Measurements from ENCODE around the gene EFHC2. TPM values are rescaled to one million over a fixed set of nuclear protein-coding genes. Genes with fewer than 3 reads are reported as not detected.

Gene EFHC2
- total RNA-seq, 1 experiment from 2014 or later = not detected

DNA sequence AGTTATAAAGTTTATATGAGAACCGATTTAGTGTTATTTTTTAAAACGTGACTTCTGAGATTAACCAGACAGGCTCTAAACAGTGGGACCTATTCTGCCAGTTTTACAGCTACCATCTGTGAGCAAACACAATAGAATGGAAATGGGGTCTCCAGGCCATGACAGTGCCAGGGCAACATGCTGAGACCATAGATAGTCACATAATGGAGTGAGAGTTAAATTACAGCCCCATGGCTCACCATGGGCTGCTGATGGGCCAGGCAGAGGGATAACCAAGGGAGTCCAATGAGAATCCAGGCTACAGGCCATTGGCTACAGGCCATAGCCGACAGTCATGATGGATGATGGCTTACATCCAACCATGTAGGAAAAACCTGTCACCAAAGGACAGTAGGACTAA, 186.7 kb downstream of the EFHC2 start:
- TF ChIP-seq POLR2A (IDR thresholded peaks at IDR 0.05; ENCODE audit: borderline replicate concordance, extremely low read depth, insufficient read depth, insufficient read length) (no peak), EGR1 (IDR thresholded peaks at IDR 0.05; ENCODE audit: low read depth) (no peak)
- TF ChIP-seq, protein P1, sequence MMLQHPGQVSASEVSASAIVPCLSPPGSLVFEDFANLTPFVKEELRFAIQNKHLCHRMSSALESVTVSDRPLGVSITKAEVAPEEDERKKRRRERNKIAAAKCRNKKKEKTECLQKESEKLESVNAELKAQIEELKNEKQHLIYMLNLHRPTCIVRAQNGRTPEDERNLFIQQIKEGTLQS (IDR thresholded peaks at IDR 0.05) = no peak
- Histone ChIP-seq H4K20me1 (ENCODE audit: insufficient read depth) (no peaks in the 10 kb centered on the region), H3K9me3 (ENCODE audit: control insufficient read depth in 1 of 2, insufficient read depth in 1 of 2, low read depth in 1 of 2, low read length in 2 of 2) (no peaks in the 10 kb centered on the region), H2AFZ (ENCODE audit: low read depth, low read length, poor library complexity, severe bottlenecking) (no peak overlapping the region), H3K27me3 (ENCODE audit: insufficient read depth, low read length) (no peaks in the 10 kb centered on the region), H3K27ac (ENCODE audit: low read depth, low read length) (no peak overlapping the region), H3K36me3 (ENCODE audit: control insufficient read depth in 1 of 2, insufficient read depth in 2 of 2, low read length in 2 of 2) (no peaks in the 10 kb centered on the region), H3K79me2 (ENCODE audit: insufficient read depth, low read length) (no peaks in the 10 kb centered on the region), H3K9ac (ENCODE audit: low read length) (no peak overlapping the region), H3K9me2 (ENCODE audit: insufficient read depth) (no peaks in the 10 kb centered on the region), H3K4me1 (ENCODE audit: control insufficient read depth in 1 of 2, insufficient read depth in 2 of 2, low read length in 2 of 2) (no peaks in the 10 kb centered on the region), H3K4me2 (ENCODE audit: low read length) (no peak overlapping the region), H3K4me3 (replicated peaks in 1 of 2; ENCODE audit: low read depth in 1 of 2, low read length in 2 of 2) (no peak overlapping the region)
- CTCF ChIA-PET = no interaction called here
- POLR2A ChIA-PET = no interaction called here
- intact Hi-C loops (cut with micrococcal nuclease) = no loop called here
- no peak for ATAC-seq
- RAD21 ChIA-PET (ENCODE audit: low non-redundant PET in 1 of 2, low total read pairs in 2 of 2, uncharacterized antibody in 2 of 2, unreplicated experiment in 2 of 2) = no interaction called here
- BruUV-seq (replicated peaks) = no TSS peak
- no peak for DNase-seq (ENCODE audit: low read depth, low spot score)

DNA sequence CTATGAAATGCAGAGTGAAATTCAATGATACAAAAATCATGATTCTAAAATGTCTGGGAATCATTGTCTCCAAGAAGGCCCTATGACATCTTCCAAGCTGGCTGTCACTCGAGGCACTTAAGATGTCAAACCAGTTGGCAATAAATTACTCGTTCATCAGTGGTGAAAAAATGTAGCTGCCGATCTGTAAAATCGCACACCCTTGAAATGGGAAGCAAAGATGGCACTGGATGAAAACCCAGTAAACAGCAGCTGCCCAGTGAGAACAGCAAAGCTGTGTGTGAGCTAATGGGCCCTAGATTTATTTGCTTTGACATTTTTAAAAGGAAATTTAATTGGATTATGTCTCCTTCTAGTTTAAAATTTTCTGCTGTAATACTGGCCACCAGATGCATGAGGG, 188.3 kb downstream of the EFHC2 start:
- POLR2A ChIA-PET = no interaction called here

More for the DNA sequence above, 188.3 kb downstream of the EFHC2 start:
- H3K36me3 ChIP-seq (ENCODE audit: control insufficient read depth in 1 of 2, insufficient read depth in 2 of 2, low read length in 2 of 2) = no peaks in the 10 kb centered on the region
- H2AFZ ChIP-seq (ENCODE audit: low read depth, low read length, poor library complexity, severe bottlenecking) = no peak overlapping the region
- H3K27ac ChIP-seq (ENCODE audit: low read depth, low read length) = no peak overlapping the region
- TF ChIP-seq SIN3A (IDR thresholded peaks at IDR 0.05; ENCODE audit: low read depth) = no peak
- TF ChIP-seq EZH2 (IDR thresholded peaks at IDR 0.05) = no peak
- no peak for TF ChIP-seq RAD21 (IDR thresholded peaks at IDR 0.05; ENCODE audit: low read depth)
- TF ChIP-seq, protein P1 (IDR thresholded peaks at IDR 0.05) = no peak
- TF ChIP-seq SP1 (IDR thresholded peaks at IDR 0.05; ENCODE audit: low read depth) = no peak
- no peak for TF ChIP-seq EZH2phosphoT487 (IDR thresholded peaks at IDR 0.05; ENCODE audit: borderline replicate concordance)
- ChIA-PET RAD21 (ENCODE audit: low non-redundant PET in 1 of 2, low total read pairs in 2 of 2, uncharacterized antibody in 2 of 2, unreplicated experiment in 2 of 2) (no interaction called here), CTCF (no interaction called here)
- H3K4me3 ChIP-seq (replicated peaks in 1 of 2; ENCODE audit: low read depth in 1 of 2, low read length in 2 of 2) = no peak overlapping the region
- no peak for DNase-seq (ENCODE audit: low read depth, low spot score)
- no peak for ATAC-seq
- intact Hi-C loops (cut with micrococcal nuclease) = no loop called here
- no peaks in the 10 kb centered on the region for H3K27me3 ChIP-seq (ENCODE audit: insufficient read depth, low read length)
- H4K20me1 ChIP-seq (ENCODE audit: insufficient read depth) = no peaks in the 10 kb centered on the region
- no peaks in the 10 kb centered on the region for H3K9me2 ChIP-seq (ENCODE audit: insufficient read depth)
- H3K9me3 ChIP-seq (ENCODE audit: control insufficient read depth in 1 of 2, insufficient read depth in 1 of 2, low read depth in 1 of 2, low read length in 2 of 2) = no peaks in the 10 kb centered on the region
- no peak overlapping the region for H3K9ac ChIP-seq (ENCODE audit: low read length)
- BruUV-seq (replicated peaks) = no TSS peak
- H3K4me1 ChIP-seq (ENCODE audit: control insufficient read depth in 1 of 2, insufficient read depth in 2 of 2, low read length in 2 of 2) = no peaks in the 10 kb centered on the region
- H3K4me2 ChIP-seq (ENCODE audit: low read length) = no peak overlapping the region
- no peaks in the 10 kb centered on the region for H3K79me2 ChIP-seq (ENCODE audit: insufficient read depth, low read length)
